Ovary (tissue), 9 donors: ENCODE data around the gene RAB32. TPM values are rescaled to one million over a fixed set of nuclear protein-coding genes. Genes with fewer than 3 reads are reported as not detected.

ENCODE experiments used
- DNase-seq, 5 donors: peaks; one replicate each; pipeline ENCODE4 v3.0.0-alpha.2; 2019 to 2020
- H3K27ac ChIP-seq, 2 donors: fragments of 200-600 bp; one replicate each; pipeline versions ENCODE4 v1.5.1 to v1.8.0; 2019 to 2022
- H3K27me3 ChIP-seq: fragments of 200-600 bp; one replicate; pipeline ENCODE4 v1.8.0; 2022
- H3K36me3 ChIP-seq: fragments of 200-600 bp; sonication (generic); one replicate; pipeline ENCODE4 v1.5.1; 2019
- H3K4me1 ChIP-seq: one replicate; pipeline ENCODE4 v1.8.1; 2013; ENCODE audit warnings: mild to moderate bottlenecking, moderate library complexity; ENCODE audit not compliant: insufficient read depth
- H3K4me3 ChIP-seq: fragments of 200-600 bp; sonication (generic); one replicate; pipeline ENCODE4 v1.5.1; 2017
- H3K9me3 ChIP-seq, 2 donors: fragments of 200-600 bp in 1 of 2; sonication (generic) in 1 of 2; one replicate each; pipeline versions ENCODE4 v1.5.1 to v1.8.1; 2013 to 2019; ENCODE audit warnings: mild to moderate bottlenecking in 1 of 2, moderate library complexity in 1 of 2
- EP300 ChIP-seq: sonication (generic); formaldehyde crosslinking; IDR thresholded peaks from one replicate; pipeline ENCODE4 v1.6.1; 2017; ENCODE audit warnings: antibody characterized with exemption
- POLR2A ChIP-seq: fragments of 450-650 bp; IDR thresholded peaks from one replicate; pipeline ENCODE4 v1.6.1; 2017; ENCODE audit warnings: antibody characterized with exemption, mild to moderate bottlenecking, moderate library complexity
- WGBS, 3 donors: extraction: QIAGEN DNeasy Blood & Tissue Kit in 1 of 3; methylation state at CpG; one replicate each; pipeline versions ENCODE4 v1.1.5 to v1.1.7; 2013 to 2017; 5-methylcytosine and 5-hydroxymethylcytosine counted together
- intact Hi-C, 4 donors: fragments of 100-400 bp; cut with DNase I; formaldehyde crosslinking; loops; one replicate each; pipeline versions ENCODE4 v1.11.0 to v1.15.1; 2022 to 2023
- polyA plus RNA-seq, 2 donors: library from polyadenylated mRNA; stranded (reverse); fragments of 200-250 nt in 1 of 2; fragments of 350-450 nt in 1 of 2; fragmentation: Illumina TruSeq in 1 of 2; extraction: RNeasy Lipid Tissue Mini Kit (QIAGEN cat#74804) in 1 of 2; gene quantifications; one replicate each; pipeline ENCODE4 v1.2.3, GENCODE V29; 2013 to 2014
- total RNA-seq, 7 donors: library from RNA; depleted of rRNA in 2 of 7; stranded (reverse); fragments of >200 nt in 2 of 7; fragmentation: NEBNext Ultra II Directional in 3 of 7; extraction: Animal tissue kit (Norgen Biotek cat#: 25700) in 3 of 7; gene quantifications; one replicate each; pipeline versions ENCODE4 v1.1.0 to v1.2.4, GENCODE V29; 2016 to 2023
- TF ChIP-seq, protein P1 (sequence below), 3 donors: fragments of 450-650 bp in 2 of 3; fragments of 200-600 bp in 1 of 3; IDR thresholded peaks; one replicate each; pipeline versions ENCODE4 v1.5.1 to v1.8.0; 2016 to 2022; ENCODE audit warnings: antibody characterized with exemption in 3 of 3, mild to moderate bottlenecking in 1 of 3
- donor health status: DM: no; HTN: no; CAD: no; lungs with moderate emphysema.
- donor health status: DM: no; HTN: no; CAD: no.
- donor health status: Bipolar disorder and iron deficiency.
- donor health status: DM: yes; HTN: yes; CAD: no.
- donor health status: DM: no; HTN: no; CAD: no.
- donor health status: DM: yes; HTN: yes; CAD: no.

Gene RAB32
- total and polyA plus RNA-seq, 9 donors = 10.7 to 27.7 (median 13.0) TPM

DNA sequence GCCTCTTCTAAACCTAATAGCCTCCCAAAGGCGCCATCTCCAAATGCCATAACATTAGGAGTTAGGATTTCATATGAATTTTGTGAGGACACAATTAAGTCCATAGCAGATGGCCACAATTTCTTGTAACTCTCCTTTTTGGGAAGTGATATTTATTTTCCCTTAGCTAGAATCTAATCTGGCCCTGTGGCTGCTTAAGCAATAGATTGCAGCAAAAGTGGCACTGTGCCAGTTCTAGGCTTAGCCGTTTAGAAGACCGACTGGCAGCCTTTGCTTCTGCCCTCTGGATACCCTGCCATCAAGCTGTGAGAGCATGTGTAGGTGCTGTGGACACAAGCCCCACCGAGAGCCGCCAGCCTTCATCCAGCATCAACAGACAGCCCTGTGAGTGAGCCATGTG is 39.2 kb downstream of the RAB32 start:
- 69 to 80% (median 71%) methylated on average over 5 of the region's 5 CpGs for WGBS, 3 donors
- TF ChIP-seq POLR2A = no peak
- TF ChIP-seq EP300 = no peak
- TF ChIP-seq, protein P1, sequence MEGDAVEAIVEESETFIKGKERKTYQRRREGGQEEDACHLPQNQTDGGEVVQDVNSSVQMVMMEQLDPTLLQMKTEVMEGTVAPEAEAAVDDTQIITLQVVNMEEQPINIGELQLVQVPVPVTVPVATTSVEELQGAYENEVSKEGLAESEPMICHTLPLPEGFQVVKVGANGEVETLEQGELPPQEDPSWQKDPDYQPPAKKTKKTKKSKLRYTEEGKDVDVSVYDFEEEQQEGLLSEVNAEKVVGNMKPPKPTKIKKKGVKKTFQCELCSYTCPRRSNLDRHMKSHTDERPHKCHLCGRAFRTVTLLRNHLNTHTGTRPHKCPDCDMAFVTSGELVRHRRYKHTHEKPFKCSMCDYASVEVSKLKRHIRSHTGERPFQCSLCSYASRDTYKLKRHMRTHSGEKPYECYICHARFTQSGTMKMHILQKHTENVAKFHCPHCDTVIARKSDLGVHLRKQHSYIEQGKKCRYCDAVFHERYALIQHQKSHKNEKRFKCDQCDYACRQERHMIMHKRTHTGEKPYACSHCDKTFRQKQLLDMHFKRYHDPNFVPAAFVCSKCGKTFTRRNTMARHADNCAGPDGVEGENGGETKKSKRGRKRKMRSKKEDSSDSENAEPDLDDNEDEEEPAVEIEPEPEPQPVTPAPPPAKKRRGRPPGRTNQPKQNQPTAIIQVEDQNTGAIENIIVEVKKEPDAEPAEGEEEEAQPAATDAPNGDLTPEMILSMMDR (IDR thresholded peaks at IDR 0.05) = no peak
- DNase-seq = no peak

DNA sequence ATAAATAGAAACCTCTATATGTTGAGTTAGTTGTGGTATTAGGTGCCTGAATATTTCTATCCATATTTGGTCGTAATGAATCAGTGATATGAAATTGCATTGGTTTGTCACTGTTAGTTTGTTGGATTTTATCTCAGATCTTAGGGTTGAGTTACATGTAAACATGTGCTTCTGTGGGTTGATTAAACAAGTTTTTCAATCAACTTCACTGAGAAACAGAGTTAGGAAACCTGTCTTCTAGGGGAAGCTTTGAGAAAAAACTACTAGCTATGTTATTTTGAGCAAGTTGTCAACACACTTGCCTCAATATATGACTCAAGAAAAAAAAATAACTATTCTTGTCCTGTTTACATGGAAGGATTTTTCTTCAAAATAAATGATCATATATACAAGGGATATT is 40.3 kb downstream of the RAB32 start:
- DNase-seq = no peak
- H3K4me3 ChIP-seq = no peak overlapping the region
- intact Hi-C loops = no loop called here
- no peaks in the 10 kb centered on the region for H3K9me3 ChIP-seq
- no peaks in the 10 kb centered on the region for H3K4me1 ChIP-seq
- TF ChIP-seq, protein P1 (IDR thresholded peaks at IDR 0.05) = no peak
- WGBS, 3 donors = 50 to 73% (median 59%) methylated on average over 1 of the region's 1 CpG
- H3K27ac ChIP-seq = no peak overlapping the region
- H3K36me3 ChIP-seq = no peaks in the 10 kb centered on the region
- H3K27me3 ChIP-seq = no peaks in the 10 kb centered on the region

More for the DNA sequence above, 39.2 kb downstream of the RAB32 start:
- Histone ChIP-seq H3K9me3 (no peaks in the 10 kb centered on the region), H3K4me3 (no peak overlapping the region), H3K27ac (no peak overlapping the region), H3K36me3 (no peaks in the 10 kb centered on the region), H3K27me3 (no peaks in the 10 kb centered on the region), H3K4me1 (no peaks in the 10 kb centered on the region)
- intact Hi-C loops = no loop called here

DNA sequence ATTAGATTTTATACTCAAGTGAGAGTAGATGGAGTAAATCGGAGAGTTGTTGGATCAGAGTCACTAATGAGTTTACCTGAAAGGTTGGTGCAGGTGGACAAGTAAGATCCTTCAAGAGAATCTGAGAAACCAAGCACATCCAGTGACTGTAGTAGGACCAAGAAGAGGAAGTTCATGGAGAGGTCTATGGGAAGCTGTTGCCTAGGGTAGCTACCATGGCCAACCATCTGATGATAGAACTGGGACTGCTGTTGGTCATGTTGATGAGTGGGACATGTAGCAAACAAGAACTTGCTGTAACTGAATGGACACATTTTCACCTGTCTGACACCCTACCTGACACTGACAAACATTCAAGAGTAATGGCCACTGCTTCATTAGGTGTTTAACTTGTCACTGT is 43.8 kb downstream of the RAB32 start:
- Histone ChIP-seq H3K9me3 (no peaks in the 10 kb centered on the region), H3K4me1 (no peaks in the 10 kb centered on the region), H3K27me3 (no peaks in the 10 kb centered on the region), H3K27ac (no peak overlapping the region), H3K4me3 (no peak overlapping the region), H3K36me3 (no peaks in the 10 kb centered on the region)
- intact Hi-C loops = no loop called here
- no peak for DNase-seq
- 0 to 100% methylated on average over 1 of the region's 1 CpG; no CpG with 5 or more reads in 1 of the 3 donors for WGBS, 3 donors
- TF ChIP-seq EP300 (no peak), POLR2A (no peak)
- TF ChIP-seq, protein P1 (IDR thresholded peaks at IDR 0.05) = no peak

DNA sequence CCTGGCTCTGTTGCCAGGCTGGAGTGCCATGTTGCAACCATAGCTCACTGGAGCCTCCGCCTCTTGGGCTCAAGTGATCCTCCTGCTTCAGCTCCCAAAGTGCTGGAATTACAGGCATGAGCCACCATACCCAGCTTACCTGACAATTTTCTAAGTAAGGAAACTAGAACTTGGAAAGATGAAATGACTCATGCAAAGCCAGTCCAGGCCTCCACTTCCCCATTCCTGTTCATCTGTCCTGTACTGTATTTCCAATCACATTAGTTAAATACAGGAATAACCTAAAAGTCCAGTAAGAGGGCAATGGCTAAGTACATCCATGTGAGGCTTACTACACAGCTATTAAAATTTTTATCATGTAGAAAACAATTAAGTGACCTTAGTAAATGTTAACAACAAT is 46.9 kb downstream of the RAB32 start:
- H3K9me3 ChIP-seq = no peaks in the 10 kb centered on the region
- no peaks in the 10 kb centered on the region for H3K4me1 ChIP-seq
- no peak for DNase-seq
- H3K36me3 ChIP-seq = no peaks in the 10 kb centered on the region
- intact Hi-C loops = no loop called here
- H3K4me3 ChIP-seq = no peak overlapping the region
- 86 to 91% (median 87%) methylated on average over 1 of the region's 1 CpG for WGBS, 3 donors
- no peak overlapping the region for H3K27ac ChIP-seq
- no peaks in the 10 kb centered on the region for H3K27me3 ChIP-seq
- TF ChIP-seq EP300 (no peak), POLR2A (no peak)
- TF ChIP-seq, protein P1 (IDR thresholded peaks at IDR 0.05) = no peak

DNA sequence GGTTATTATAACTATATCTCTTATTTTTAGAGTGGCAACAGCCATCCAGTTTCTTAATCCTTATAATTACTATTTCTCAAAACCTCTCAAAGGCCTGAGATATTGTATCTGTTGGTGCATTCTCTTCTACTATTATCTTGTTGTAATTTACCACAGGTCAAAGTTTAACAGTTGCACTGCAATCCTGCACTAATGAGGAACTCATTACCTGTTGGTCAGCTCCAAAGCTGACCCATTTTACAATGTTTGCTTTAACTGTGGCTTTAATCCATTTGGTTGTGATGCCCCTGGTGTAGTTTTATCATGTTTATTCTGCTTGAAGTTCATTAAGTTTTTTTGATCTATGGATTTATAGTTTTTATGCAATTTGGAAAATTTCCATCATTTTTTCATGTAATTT is 48.8 kb downstream of the RAB32 start:
- Histone ChIP-seq H3K36me3 (no peaks in the 10 kb centered on the region), H3K4me3 (no peak overlapping the region), H3K9me3 (no peaks in the 10 kb centered on the region), H3K27ac (no peak overlapping the region), H3K27me3 (no peaks in the 10 kb centered on the region), H3K4me1 (no peaks in the 10 kb centered on the region)
- no peak for DNase-seq
- intact Hi-C loops = no loop called here
- TF ChIP-seq POLR2A (no peak), EP300 (no peak)
- TF ChIP-seq, protein P1 (IDR thresholded peaks at IDR 0.05) = no peak
